HG03025 (cell line): ENCODE measurements around the gene HOXA2.

Experiments
- ATAC-seq: cut with Tn5 transposase; IDR thresholded peaks from one replicate; pipeline ENCODE4 v1.9.1; 2021; ENCODE audit warnings: mild to moderate bottlenecking, moderate library complexity; ENCODE audit not compliant: unreplicated experiment, low FRiP score

Gene HOXA2

DNA sequence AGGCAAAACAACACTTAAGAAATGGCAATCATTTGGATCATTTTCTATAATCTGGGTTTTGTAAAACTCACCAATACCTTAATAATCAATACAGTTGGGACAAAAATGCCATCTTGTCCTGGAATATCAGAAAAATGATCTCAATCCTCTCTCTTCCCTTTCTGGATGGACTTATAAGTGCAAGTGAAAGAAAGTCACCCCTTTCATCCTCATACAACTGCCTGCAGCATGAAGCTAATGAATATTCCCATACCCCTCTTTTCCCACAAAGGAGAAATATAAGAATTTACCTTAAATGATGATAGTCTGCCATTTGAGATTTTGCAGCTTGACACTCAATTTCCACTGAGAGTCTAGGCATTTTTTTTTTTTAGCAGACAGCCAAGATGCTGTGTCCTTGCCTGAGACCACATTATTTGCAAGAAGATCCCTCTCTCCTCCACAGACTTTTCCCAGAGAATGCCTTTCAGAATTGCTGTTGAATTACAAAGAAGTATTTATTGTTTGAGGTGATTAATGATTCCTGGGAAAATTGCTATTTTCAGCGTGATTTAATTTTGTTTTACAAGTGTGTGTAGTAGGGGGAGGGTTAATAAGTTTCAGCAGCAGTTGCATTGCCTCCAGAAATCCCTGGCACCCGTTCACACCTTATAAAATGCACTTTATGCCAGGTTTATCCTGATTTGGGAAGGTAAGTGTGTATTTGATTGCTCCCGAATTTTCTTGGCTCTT lies 24.3 kb upstream of the HOXA2 start:
- ATAC-seq: no peak

DNA sequence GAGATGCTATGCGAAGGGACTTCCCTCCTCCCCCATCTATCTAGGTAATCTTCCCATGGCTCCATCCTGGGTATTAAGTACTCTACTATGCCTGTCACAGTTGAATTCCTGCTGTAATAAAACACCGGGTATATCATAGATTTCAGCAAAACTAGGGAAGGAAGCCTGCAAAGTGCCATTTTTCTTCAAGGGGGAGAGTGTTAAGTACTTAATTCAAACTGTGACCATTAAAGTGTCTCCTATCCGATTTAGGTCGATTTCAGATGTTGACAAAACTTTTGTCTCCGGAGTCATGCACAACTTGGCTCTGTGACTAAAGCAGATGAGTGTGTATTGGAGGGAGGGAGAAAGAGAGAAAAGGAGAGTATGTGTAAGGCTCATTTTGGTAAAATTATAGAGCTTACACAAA lies 23.5 kb upstream of the HOXA2 start:
- ATAC-seq: no peak

DNA sequence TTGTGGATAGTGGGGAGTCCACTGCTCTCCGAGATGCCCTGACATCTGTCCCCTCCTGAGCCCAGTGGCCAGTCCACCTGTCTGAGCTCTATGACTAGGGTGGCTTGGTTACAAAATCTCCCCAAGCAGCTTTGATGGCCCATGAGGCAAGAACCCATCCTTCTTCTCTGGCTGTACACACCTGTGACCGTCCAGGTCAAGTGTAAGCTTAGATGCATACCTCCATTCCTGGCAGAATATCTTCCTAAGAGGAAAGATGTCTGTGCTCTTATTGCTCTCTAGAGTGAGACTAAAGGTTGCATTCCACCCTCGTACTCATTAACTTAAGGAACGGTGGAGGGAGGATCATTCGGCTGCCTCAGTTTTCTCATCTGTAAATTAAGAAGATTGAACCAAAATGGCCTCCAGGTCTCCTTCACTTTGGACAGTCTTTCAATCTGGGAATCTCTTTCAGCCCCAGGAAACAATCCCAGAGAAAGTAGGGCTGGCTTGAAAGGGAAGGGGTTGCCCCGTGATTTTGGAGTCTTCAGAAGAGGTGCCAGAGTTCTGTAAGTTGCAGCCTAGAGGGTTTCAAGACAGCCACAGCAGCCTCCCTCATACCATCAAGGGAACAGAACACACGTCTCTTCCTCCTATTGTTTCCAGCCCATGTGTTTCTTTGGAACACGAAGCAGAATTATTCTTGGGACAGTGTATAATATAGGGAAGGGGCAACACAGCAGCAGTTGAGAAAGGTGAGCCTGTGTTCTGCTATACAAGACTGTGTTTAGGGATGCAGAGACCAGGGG lies 22.6 kb upstream of the HOXA2 start:
- ATAC-seq: no peak

DNA sequence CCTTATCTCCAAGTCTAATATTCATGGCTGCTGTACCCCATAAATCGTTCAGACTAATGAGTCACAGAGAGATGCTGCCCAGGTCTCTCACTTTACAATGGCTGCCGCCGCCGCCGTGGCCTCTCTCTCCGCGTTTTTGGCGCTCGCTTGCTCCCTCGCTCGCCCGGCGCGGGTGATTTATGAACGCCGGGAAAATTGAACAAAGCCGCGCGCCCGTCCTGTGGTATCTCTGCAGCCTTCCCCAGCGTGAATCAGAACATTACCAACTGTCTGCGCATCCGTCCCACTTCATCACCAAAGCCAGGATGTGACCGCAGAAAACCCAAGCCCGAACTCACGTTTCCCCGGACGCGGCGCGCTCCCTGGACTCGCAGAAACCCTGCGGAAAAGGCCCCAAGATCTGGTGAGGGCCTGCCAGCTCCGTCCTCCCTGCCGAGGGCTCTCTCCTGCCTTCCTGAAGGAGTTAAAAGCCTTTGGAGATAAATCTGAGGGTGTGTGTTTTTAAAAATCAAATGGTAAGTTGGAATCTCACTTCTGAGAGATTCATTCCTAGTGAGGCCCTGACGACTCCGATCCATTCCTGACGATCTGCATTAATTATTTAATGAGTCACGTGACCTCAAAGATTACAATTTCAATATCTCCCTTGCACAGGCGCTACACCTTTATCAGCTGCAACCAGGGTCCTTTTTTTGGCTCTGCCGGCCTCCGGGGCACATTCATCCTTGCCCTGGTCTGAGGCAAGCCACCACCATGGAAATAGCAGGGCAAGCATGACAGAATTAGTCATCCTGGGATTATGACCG lies 21.8 kb upstream of the HOXA2 start:
- ATAC-seq: no peak

DNA sequence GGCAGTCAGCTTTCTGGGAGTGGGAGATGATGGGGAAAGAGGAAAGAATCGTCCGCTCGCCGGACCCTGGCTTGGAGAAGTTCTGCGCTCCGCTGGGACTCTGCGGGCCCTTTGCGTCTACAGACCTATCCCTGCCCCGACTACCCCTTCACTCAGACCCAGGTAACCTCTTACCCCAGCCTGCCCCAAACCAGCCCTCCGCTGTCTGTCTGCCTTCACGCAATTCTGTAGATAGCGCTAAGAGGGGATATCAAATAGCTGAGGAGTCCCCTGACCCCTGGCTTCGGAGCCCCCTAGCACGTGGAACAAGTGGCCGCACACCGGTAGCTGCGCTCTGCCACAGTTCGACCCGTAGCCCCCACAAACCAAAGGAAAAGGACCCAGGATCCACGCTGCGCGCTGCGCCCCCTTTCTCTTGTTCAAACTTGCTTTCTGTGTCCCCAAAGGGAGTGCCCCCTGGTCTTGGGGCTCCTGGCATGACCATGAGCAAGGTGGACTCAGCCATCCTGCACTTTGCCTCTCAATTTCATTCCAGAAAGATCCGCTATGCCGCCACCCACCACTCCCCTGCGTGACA lies 21.1 kb upstream of the HOXA2 start:
- ATAC-seq: no peak

DNA sequence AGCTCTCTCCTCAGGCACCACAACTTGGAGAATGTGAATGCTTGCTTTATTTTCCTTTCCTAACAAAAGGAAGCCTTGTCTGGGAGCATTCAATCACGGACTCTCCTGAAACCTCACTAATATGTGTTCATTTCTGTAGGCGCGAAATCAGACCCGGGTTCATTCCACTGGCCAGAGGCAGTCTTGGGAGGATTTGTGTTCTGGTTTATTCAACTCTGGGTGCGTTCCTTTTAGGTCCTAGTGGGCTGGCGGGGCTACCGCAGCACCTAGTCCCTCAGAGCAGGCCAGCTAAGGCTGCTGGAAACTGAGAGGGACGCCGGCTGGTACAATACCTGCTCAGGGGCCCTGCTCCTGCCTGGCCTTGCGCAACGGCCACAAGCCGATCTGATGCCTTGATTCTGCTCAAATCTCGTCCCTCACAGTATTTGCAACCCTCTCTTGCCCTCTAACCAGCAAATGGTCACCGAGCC lies 20.6 kb upstream of the HOXA2 start:
- ATAC-seq: no peak

DNA sequence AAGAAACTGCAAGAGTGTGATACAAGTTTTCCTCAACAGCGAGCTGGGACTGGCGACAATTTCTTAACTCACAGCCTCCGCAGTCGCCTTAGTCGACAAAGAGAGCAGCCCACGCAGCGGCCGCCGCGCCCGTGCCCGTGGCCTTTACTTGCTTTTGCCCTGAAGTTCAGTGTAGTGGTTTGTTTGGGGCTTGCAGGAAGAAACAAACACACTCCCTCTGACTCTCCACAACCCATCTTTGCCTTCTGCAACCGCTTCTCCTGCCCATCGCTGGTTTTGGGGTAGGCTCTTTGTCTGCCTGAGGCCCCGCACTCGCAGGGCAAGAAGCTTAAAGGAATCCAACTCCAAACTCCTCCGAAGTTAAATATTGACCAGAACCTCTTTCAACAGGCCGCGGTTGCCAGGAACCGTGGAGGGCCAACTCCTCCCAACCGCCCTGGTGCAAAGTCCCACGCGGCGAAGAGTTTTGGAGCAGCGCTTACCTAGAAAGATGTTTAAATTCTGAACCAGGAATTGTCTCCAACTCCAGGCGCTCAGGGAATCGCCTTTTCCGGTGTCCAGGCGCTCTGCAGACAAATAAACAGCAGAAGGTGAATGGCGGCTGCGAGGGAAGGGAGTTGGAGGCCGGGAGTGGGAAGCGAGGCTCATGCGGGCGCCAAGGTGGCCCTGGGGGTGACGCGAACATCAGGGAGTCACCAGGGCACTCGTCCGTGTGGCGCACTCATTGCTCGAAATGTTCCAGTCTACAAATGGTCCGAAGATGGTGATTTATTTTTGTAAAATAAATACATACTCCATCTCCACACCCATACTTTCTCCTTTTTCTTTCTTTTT lies 19.8 kb upstream of the HOXA2 start:
- no peak for ATAC-seq

DNA sequence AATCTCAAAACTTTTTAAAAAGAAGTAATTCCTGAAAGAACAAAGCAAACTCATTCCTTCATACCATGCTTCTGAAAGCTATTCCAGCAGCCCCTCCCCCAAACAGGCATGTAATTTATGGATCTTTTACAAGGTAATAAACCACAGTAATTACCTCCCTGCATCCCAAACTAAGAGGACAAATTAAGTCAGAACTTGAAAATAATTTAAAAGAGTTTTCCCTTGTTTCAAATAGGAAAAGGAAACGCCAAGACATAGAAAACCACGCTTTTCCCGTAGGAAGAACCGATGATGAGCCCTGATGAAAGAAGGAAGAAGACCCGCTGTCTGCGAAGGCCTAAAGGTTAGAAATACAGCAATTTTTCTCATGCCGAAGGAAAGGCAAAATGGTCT lies 19.2 kb upstream of the HOXA2 start:
- no peak for ATAC-seq

DNA sequence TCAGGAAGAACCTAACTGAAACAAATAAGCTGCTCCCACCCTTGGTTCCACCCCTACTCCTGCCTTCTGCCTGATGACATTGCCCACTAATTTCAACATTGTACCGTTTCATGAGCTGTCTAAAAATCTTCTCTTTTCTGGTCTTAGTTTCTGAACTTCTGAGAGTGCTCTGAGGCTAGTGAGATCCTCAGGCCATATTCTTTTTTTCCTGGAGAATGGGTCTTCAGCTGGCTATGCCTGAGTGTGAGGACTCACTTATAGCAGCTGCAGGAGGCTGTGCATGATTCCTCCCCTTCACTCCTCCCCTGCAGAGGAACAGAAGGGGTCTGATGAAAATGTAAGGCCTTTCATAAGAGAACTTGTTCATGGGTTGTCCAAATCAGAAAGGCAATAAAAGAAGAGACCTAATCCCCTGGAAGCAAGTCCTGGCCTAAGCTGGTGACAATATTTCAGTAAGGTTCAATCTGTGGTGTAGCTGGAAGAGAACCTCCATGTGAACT lies 17.0 kb upstream of the HOXA2 start:
- no peak for ATAC-seq

DNA sequence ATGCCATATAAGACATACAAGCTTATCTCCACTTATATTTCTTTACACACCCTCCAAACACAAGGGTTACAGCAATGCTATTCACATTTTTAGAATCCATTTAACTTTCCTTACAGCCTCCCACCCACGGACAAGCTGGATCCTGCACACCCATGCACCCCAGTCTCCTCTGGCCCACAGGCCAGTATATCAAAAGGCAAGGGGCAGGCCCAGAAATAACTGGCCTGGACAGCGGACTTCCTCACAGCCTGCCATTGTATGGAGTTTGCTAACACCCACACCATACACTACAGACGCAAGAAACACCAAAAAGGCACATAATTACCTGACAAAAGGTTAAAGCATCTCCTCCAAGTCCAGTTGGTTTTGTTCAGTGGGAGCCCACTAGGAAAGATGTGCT lies 16.1 kb upstream of the HOXA2 start:
- ATAC-seq: no peak

DNA sequence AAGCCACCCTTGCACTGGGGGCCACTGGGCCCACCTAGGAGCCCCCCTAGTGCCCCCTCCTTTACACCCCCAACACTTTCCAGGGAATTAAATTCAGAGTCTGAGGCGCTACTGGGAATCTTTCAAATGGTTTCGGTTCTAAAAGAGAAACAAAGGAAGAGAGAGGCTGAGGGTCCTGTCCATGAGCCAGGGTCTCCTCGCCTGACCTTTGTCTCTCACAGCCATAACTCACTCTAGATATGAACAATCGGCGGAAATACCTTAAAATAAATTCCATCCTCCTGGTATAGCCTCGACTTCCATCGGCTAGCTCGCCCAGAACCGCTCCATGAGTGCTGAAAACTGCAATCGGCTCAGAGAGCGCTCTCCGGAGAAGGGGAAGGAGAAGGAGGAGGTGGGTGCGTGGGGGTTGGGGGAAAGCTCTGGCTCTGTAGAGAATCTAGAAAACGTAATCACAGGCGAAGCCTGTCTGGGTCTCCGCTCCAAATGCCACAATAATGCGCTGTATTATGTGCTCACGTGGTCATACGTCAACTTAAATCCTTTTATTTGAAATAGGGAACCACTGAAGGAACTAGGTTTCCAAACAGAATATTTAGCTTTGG lies 15.5 kb upstream of the HOXA2 start:
- ATAC-seq: no peak

DNA sequence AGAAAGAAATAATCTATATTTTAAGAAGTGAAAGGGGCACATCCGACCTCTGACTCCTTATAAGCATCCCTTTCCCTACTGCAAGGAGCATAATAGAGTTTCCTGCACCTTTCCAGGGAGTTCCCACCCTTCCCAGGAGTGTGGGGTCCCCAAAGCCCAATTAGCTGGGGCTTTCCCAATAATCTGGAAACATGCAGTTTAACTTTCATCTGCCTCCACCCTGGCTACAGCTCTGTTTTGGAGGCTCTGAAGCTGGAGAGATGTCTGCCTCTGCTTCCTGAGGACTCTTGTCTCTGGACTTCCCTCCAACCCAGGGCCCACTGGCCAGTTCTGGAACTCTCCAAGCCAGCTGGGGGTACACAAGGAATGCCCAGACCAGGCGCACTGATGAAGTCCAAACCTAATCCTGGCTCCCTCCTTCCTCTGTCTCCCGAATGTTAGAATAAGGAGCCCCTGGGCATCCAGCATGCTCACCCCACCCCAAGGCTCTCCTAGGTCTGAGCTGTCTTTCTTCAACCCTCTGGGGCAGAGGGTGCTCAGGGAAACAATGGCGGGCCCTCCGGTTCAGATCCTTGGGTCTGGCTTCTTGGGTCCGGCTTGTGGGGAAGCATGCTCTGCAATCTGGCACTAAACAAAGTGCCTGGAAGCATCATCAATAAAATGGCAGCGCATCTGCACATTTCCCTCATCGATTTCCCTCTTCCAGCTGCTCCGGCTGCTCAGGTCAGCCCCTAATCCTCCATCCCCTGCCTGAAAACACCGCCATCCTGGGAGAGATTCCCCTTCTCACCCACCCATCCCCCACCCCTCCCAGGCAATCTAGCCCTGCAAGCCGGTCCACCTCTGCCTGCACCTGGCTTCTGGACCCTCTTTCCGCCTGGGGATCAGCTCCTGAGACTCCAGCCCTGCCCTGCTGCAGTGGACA lies 14.7 kb upstream of the HOXA2 start:
- ATAC-seq: no peak

DNA sequence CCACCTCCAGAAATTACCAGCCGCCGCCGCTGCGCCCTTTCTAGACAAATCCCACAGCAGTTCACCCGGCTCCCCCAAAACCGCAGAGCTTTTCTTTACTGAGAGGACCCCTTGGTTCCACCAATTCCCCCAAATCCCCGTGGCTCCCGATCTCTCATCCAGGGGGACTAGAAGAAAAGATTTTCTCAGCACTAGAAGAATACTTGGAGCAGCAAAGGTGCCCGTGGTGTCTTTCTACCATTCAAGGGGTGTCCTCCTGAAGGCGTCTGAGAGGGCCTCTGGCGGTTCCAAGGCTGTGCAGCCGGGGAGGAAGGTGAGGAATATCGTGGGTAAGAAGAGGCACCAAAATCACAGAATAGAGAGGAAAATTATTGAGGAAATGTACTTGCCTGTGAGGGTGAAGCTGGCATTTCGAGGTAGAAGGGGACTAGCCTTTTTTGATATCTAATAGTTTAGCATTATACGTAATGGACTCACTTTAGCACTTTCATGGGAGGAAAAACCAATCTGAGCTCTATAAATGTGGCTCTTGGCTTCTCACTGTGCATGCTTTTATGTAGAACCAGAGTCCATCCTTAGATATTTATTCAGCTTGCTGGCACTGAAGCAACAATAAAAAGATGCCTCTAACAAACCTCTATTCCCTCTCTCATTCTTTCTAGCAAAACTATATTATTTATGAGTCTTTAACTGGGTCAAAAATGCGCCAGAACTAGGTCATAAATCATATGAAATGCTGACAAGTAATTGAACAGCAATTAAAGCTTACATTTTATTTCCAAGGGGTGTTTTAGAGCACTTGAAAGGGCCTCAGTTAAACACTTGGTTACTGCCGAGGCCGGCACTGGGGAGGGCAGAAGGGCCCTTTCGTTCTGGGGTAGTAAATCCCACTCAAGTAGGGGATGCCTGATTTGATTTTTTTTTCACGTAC lies 13.8 kb upstream of the HOXA2 start:
- ATAC-seq: no peak

DNA sequence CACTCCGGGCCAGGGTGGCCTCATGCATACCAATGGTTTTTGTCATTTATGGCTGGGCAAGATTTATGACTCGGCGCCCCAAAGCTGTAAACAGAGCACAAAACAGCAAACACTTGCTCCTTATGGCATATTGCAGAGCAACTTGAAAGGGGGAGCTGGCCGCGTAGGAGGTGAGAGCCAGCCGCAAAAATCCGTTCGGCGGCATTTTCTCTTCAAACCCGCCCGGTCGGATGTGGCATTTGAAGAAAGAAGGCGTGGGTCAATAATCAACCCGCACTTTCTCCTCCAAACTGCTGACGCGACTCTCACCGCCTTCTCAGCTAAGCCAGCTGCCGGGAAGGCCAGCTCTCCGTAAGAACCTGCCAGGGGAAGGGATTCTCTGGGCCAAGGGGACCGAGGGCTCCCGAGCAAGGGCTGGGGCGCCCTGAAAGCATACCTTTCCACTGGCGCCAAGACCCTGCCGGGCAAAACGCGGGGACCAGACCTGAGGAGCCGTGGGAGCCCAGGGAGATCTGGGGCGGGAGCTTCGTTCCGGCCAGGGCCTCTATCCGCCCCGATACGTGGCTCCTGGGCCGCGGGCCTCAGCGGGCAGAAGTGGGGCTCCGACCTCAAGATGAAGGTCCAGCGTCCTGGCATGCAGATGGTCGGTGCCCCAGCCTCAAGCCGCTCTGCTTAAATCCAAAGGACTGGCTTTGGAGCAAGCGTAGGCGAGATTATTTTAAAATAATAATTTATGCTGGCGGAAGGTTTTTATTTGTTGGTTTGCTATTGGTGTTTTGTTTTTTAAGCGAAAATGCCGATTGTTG lies 12.9 kb upstream of the HOXA2 start:
- no peak for ATAC-seq

DNA sequence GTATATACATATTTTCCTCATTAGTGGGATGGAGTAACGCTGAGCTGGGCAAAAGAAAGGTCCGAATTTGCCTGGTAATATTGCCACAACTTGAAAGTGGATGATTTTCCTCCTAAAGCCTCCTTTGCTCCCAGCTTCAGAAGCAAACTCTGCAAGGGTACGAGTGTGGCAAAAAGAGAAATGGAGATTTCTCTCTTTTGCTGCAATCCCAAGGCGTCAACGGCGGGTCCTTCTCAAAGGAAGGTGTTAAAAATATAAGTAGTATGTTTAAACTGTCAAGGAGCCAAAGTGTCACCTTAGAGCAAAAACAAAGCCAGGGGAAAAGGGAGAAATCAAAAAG lies 12.4 kb upstream of the HOXA2 start:
- no peak for ATAC-seq

DNA sequence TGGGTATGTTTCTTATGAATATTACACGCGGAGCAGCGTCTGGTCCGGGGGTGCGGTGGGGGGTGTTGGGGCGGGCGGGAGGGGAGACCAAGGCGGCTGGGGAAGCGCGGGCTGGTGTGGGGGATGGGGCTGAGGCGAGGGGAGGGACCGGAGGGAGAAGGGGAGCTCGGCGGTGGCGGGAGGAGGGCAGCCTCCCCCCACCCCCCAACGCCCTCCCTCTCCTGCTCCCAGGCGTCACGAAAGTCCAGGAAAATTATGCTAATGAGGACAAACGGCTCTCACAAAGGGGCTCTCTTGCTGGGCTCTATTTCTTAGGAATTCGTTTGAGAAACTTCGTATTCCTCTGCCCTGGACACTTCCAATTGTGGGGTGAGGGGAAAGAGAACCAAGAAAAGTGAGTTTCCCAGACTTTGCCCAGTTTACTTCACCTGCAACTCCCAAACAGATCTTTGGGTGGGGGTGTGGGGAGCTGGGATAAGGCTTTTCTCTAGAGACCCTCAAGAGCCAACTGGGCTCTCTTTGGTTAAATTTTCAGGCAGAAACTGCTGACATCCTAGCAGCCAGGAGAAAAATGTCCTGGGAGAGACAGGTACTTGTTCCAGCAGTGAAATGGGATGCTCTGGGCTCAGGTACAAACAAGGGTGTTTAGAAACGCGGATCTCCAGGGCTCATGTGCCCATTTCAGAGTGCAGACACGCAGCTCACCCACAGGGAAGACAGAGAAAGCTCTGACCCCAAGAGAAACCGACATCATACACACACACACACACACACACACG lies 11.7 kb upstream of the HOXA2 start:
- ATAC-seq: no peak
